Fibroblast of the aortic adventitia (primary cell): ENCODE measurements around the gene NOSIP. TPM values are rescaled to one million over a fixed set of nuclear protein-coding genes. Genes with fewer than 3 reads are reported as not detected.

Experiments
- DNase-seq: peaks from one replicate; pipeline ENCODE4 v3.0.0-alpha.2; 2010; ENCODE audit warnings: low read depth
- H3K4me3 ChIP-seq: 2 replicates; pipeline ENCODE4 v1.5.1; 2011; ENCODE audit warnings: low read depth, mild to moderate bottlenecking, control low read depth, low read length, moderate library complexity
- total RNA-seq: library from RNA; depleted of rRNA; stranded (reverse); fragments of >200 nt; gene quantifications from 2 replicates; pipeline ENCODE4 v1.2.3, GENCODE V29; 2012; ENCODE audit warnings: low replicate concordance
- TF ChIP-seq, protein P1 (sequence below): IDR thresholded peaks from 2 replicates; pipeline ENCODE4 v1.5.1; 2011; ENCODE audit warnings: mild to moderate bottlenecking, low read length, control low read depth, inconsistent platforms; ENCODE audit not compliant: insufficient read depth

Gene NOSIP
- total RNA-seq, 1 donor: 46.9 TPM

- TF ChIP-seq, protein P1, sequence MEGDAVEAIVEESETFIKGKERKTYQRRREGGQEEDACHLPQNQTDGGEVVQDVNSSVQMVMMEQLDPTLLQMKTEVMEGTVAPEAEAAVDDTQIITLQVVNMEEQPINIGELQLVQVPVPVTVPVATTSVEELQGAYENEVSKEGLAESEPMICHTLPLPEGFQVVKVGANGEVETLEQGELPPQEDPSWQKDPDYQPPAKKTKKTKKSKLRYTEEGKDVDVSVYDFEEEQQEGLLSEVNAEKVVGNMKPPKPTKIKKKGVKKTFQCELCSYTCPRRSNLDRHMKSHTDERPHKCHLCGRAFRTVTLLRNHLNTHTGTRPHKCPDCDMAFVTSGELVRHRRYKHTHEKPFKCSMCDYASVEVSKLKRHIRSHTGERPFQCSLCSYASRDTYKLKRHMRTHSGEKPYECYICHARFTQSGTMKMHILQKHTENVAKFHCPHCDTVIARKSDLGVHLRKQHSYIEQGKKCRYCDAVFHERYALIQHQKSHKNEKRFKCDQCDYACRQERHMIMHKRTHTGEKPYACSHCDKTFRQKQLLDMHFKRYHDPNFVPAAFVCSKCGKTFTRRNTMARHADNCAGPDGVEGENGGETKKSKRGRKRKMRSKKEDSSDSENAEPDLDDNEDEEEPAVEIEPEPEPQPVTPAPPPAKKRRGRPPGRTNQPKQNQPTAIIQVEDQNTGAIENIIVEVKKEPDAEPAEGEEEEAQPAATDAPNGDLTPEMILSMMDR: no peak
- DNase-seq: peak; percentile 43
- no peak overlapping the region for H3K4me3 ChIP-seq
These were observed 24.6 kb downstream of the NOSIP start for GRCh38 chr19:49555600-49556411.

GRCh38 chr19:49554701-49555181 lies 25.6 kb downstream of the NOSIP start:
- TF ChIP-seq, protein P1: no peak
- H3K4me3 ChIP-seq: no peak overlapping the region
- no peak for DNase-seq

- no peak overlapping the region for H3K4me3 ChIP-seq
- TF ChIP-seq, protein P1: no peak
- peak; percentile 53 for DNase-seq
These were observed 26.7 kb downstream of the NOSIP start for GRCh38 chr19:49553451-49554271.

DNA sequence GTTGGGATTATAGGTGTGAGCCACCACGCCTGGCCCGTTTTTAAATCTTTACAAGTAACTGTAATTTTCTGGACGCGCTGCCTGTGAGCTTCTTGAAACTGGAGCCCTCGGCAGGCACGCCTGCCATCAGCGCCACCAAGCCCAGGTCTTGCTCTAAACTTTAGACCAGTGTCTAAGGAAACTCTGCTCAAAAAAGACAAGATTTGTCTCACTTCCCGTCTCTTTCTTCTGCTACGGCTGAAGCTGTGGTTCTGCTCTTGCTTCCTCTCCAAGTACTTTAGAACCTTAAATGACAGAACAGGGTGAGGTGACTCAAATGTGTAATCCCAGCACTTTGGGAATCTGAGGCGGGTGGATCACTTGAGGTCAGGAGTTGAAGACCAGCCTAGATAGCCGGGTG lies 27.6 kb downstream of the NOSIP start:
- H3K4me3 ChIP-seq: no peak overlapping the region
- TF ChIP-seq, protein P1: no peak
- no peak for DNase-seq

GRCh38 chr19:49551531-49551930 lies 28.8 kb downstream of the NOSIP start:
- TF ChIP-seq, protein P1: no peak
- no peak for DNase-seq
- no peak overlapping the region for H3K4me3 ChIP-seq

- DNase-seq: no peak
- H3K4me3 ChIP-seq: no peak overlapping the region
- TF ChIP-seq, protein P1: no peak
These were observed 31.3 kb downstream of the NOSIP start for GRCh38 chr19:49549045-49549444.
